ENCODE measurements around the gene HOXA7.

Gene HOXA7

GRCh38 chr7:27154901-27155815, 1.3 kb downstream of the HOXA7 start:
- no peak overlapping the region for H3K4me3 ChIP-seq (ENCODE audit: low read depth, low read length)
- DNase-seq (ENCODE audit: low read depth): peak; percentile 21
- TF ChIP-seq CTCF (IDR thresholded peaks at IDR 0.05; ENCODE audit: insufficient read depth, low read depth, low read length, missing control alignments): no peak

- H3K4me3 ChIP-seq (ENCODE audit: low read depth, low read length): no peak overlapping the region
- no peak for TF ChIP-seq CTCF (IDR thresholded peaks at IDR 0.05; ENCODE audit: insufficient read depth, low read depth, low read length, missing control alignments)
- DNase-seq (ENCODE audit: low read depth): no peak
Measured at GRCh38 chr7:27154369-27154768, 2.1 kb downstream of the HOXA7 start.

- TF ChIP-seq CTCF (IDR thresholded peaks at IDR 0.05; ENCODE audit: insufficient read depth, low read depth, low read length, missing control alignments): no peak
- no peak for DNase-seq (ENCODE audit: low read depth)
Measured at GRCh38 chr7:27153526-27153925, 2.9 kb downstream of the HOXA7 start.

GRCh38 chr7:27152816-27153442, 3.5 kb downstream of the HOXA7 start:
- no peak overlapping the region for H3K4me3 ChIP-seq (ENCODE audit: low read depth, low read length)
- no peak for DNase-seq (ENCODE audit: low read depth)
- no peak for TF ChIP-seq CTCF (IDR thresholded peaks at IDR 0.05; ENCODE audit: insufficient read depth, low read depth, low read length, missing control alignments)

More at GRCh38 chr7:27153526-27153925, 2.9 kb downstream of the HOXA7 start:
- no peak overlapping the region for H3K4me3 ChIP-seq (ENCODE audit: low read depth, low read length)

GRCh38 chr7:27151931-27152815, 4.3 kb downstream of the HOXA7 start, which contains the start of gene HOXA3:
Gene HOXA3 (minus strand): TSS chr7:27152583. CDS start chr7:27110640, 41,943 bp downstream.
- no peak for DNase-seq (ENCODE audit: low read depth)
- H3K4me3 ChIP-seq (ENCODE audit: low read depth, low read length): no peak within 1 kb of the TSS
- no peak for TF ChIP-seq CTCF (IDR thresholded peaks at IDR 0.05; ENCODE audit: insufficient read depth, low read depth, low read length, missing control alignments)

GRCh38 chr7:27151341-27151930, 5.0 kb downstream of the HOXA7 start:
- TF ChIP-seq CTCF (IDR thresholded peaks at IDR 0.05; ENCODE audit: insufficient read depth, low read depth, low read length, missing control alignments): no peak
- no peak for DNase-seq (ENCODE audit: low read depth)
- H3K4me3 ChIP-seq (ENCODE audit: low read depth, low read length): peak overlapping the region; percentile 28

All from GM12865 (cell line).